Measurements from ENCODE around the gene CEP97.

The CEP97 gene

GRCh38 chr3:101778385-101779046, 54.1 kb downstream of the CEP97 start:
- DNase-seq (ENCODE audit: low spot score), result no peak

- peak; percentile 71 for DNase-seq (ENCODE audit: low spot score)
Measured at GRCh38 chr3:101779047-101779821, 54.8 kb downstream of the CEP97 start, which contains the start of gene NXPE3. TSS of gene NXPE3 (plus strand) at chr3:101779211. CDS start at chr3:101785597, 6,386 bp downstream.

GRCh38 chr3:101779822-101780381, 55.5 kb downstream of the CEP97 start:
- no peak for DNase-seq (ENCODE audit: low spot score)

DNA sequence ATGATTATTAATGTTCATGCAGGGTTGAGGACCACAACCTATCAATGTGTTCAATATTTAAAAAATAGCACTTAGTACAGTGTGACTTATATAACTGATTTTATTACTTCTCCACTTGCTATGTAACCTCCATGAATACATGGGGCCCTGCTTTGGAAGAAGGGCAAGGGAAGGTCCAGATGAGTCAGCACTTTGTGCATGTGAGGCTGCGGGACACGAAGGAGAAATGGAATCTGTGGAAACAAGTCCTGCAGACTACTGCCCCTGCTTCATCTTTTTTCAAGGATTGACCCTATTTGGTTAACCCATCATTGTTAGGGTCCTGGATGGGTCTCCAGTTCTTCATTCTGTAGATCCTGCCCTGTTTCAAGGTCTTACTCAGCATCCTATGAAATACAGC, 56.2 kb downstream of the CEP97 start:
- DNase-seq (ENCODE audit: low spot score), result no peak

- no peak for DNase-seq (ENCODE audit: low spot score)
Measured at GRCh38 chr3:101781166-101781565, 56.8 kb downstream of the CEP97 start.

DNA sequence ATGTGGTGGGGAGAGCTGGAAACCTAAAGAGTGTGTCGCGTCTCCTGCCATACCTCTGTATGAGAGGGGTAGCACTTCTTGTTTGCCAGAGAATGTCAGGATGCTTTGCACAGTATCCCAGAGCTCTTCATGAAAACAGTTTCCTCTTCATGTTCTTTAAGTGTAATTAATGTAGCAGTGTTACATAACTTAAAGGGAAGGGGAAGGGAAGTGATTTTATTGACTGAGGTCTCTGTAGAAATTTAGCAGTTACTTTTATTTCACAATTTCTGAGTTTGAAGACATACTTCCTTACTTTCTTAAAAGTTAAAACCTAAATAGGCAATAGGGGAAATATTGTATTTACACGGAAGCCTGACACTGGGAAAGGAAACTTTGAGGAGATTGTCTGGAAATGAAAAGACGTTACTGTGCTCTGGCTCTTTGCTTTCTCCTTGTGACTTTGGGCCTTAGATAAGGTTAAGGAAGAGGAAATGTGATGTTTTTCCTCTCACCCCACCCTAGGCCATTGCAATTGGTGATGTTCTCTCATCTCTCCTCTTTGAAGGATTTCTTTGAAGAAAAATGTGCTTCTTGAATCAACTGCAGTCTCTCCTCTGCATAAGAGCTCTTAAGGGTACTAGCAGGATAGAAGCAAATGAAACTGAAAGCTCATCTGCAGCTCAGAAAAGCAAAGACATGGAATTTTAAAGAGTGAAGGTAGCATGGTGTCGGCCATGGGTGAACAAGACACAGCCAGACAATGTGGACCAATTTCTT, 60.6 kb downstream of the CEP97 start:
- no peak for DNase-seq (ENCODE audit: low spot score)

GRCh38 chr3:101791778-101792177, 67.4 kb downstream of the CEP97 start:
- no peak for DNase-seq (ENCODE audit: low spot score)

- DNase-seq (ENCODE audit: low spot score), result no peak
Measured at GRCh38 chr3:101796077-101796680, 71.8 kb downstream of the CEP97 start.

DNA sequence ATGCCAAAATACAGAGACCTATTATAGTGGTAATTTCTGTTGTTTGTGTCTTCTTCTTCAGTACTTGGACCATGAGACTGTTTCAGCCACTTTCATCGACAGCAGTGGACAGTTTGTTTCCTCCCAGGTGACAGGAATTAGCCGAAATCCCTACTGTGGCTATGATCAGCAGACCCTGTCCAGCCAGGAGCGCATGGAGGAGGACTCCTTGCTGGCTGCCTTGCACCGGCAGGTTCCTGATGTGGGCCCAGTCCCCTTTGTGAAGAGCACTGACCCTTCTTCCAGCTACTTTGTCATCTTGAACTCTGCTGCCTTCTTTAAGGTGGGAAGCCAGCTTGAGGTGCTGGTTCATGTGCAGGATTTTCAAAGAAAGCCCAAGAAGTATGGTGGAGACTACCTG, 76.8 kb downstream of the CEP97 start:
- no peak for DNase-seq (ENCODE audit: low spot score)

DNA sequence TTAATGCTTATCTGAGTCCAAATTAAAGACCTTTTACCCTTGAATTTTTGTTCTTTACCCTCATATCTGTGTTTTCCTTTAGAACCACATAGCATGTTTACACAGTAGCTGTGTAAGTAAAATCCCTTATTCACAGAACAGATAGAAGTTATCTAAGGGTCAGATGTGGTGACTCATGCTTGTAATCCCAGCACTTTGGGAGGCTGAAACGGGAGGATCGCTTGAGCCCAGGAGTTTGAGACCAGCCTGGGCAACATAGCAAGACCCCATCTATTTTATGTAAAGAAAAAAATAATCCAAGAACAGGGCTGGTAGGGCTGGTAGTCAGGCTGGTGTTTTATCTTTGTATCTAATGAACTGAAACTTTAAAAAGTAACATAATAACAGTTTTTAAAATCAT, 77.8 kb downstream of the CEP97 start:
- DNase-seq (ENCODE audit: low spot score), result no peak

GRCh38 chr3:101803173-101803782, 78.9 kb downstream of the CEP97 start:
- peak; percentile 86 for DNase-seq (ENCODE audit: low spot score)

- DNase-seq (ENCODE audit: low spot score), result no peak
Measured at GRCh38 chr3:101803939-101804338, 79.5 kb downstream of the CEP97 start.

DNA sequence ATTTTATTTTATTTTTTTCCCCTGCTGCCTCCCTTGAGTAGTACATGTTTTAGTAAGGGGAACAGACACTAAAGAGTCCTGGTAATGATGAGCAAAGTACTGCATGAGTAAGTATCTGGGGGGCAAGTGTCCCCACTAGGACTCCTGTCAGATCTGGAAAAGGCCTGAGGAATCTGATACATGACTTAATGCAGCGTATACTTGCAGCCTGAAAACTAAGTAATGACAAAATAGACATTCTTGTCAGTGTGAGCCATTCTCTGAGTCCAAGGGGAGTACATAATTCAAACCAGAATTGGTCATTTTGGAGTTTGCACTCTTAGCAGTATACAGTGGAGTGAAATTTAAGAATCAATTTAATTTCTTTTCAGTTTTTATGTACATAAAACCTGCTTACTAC, 82.1 kb downstream of the CEP97 start:
- DNase-seq (ENCODE audit: low spot score), result no peak

- DNase-seq (ENCODE audit: low spot score), result no peak
Measured at GRCh38 chr3:101807888-101808287, 83.5 kb downstream of the CEP97 start.

- peak; percentile 36 for DNase-seq (ENCODE audit: low spot score)
Measured at GRCh38 chr3:101809178-101810021, 85.0 kb downstream of the CEP97 start.

DNA sequence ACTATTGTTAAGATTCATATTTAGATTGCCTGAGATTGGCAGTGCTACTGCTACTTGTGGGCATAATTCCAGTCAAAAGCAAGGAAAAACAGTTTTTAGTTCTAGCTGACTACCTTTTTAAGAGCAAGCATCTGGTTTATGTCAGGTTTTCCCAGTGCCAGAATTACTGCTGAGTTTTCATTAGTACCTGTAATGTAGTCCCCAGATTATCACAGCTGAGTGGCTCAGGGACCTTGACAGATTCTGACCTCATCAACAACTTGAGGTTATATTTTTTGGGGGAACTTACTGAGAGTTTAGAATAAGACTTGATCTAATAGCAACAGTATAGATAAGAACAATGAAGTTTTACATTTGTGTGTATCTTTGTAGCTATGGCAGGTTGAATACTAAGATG, 85.6 kb downstream of the CEP97 start:
- DNase-seq (ENCODE audit: low spot score), result no peak

GRCh38 chr3:101811875-101812274, 87.5 kb downstream of the CEP97 start:
- DNase-seq (ENCODE audit: low spot score), result no peak

GRCh38 chr3:101812895-101813294, 88.5 kb downstream of the CEP97 start:
- DNase-seq (ENCODE audit: low spot score), result no peak

DNA sequence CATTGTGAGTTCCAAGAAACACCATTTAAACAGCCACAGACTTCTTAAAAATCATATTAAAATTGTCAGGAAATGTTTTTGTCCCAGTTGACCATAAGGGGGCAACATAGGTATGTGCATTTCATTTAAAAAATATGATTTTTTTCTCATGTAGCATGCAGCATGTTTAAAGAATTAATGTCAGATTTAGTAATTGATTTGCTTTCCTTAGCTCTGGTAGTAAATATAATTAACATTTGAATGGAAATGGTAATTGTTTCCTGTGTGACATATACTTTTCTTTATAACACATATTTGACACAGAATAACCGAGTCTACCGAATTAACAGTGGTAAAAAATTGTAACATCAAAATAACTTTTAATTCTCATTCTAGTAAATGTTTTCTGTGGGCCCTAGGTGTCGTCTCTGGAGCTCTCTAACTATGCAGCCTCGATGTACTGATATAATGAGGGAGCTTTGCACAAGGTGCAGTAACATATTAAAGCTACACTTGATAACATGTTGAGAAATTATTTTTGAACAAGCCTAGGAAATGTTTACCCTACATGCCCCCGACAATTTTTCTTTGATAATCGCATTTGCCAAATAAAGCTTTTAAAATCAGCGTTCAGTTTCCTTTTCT, 89.5 kb downstream of the CEP97 start:
- DNase-seq (ENCODE audit: low spot score), result no peak

DNA sequence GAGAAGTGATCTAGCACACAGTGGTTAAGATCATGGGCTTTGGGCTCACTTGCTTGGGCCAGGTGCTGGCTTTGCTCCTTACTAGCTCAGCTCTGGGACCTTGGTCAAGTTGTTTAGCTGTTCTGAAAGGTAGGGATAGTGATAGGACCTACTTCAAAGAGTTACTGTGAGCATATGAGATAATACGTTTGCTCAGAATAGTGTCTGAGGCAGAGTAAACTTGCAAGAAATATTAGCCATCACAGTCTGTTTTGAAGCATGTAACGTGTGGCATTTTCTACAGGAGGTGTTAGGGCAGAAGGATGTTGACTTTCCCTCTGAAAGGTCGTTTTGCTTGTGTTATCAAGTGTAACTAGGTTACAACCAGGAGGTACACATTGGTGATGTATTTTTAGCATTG, 90.4 kb downstream of the CEP97 start:
- no peak for DNase-seq (ENCODE audit: low spot score)

All from hematopoietic multipotent progenitor cell treated with erythropoietin and hydrocortisone succinate and interleukin-3 and kit ligand, for 17 days (in vitro differentiated cells).